ENCODE data around the gene C1QC.

C1QC gene

GRCh38 chr1:22696610-22697009 is 53.2 kb downstream of the C1QC start:
- TF ChIP-seq GATA2 (IDR thresholded peaks at IDR 0.05; ENCODE audit: low read depth, low read length) (no peak), GATA3 (IDR thresholded peaks at IDR 0.05; ENCODE audit: low read depth, low read length) (no peak)

All from SH-SY5Y (cell line).